Neuronal stem cell (in vitro differentiated cells): Measurements from ENCODE around the gene TGM6. TPM values are rescaled to one million over a fixed set of nuclear protein-coding genes. Genes with fewer than 3 reads are reported as not detected.

Source experiments
- DNase-seq: peaks from one replicate; pipeline ENCODE4 v3.0.0-alpha.2; 2013; ENCODE audit warnings: low spot score
- H2AFZ ChIP-seq: one replicate; pipeline ENCODE4 v1.6.1; 2013; ENCODE audit warnings: mild to moderate bottlenecking, low read length, inconsistent platforms
- H2AK5ac ChIP-seq: 2 replicates; pipeline ENCODE4 v1.6.1; 2013; ENCODE audit warnings: low read depth, mild to moderate bottlenecking, inconsistent platforms, low read length, moderate library complexity, mixed read lengths
- H2BK120ac ChIP-seq: 2 replicates; pipeline ENCODE4 v1.6.1; 2013; ENCODE audit warnings: low read depth, mild to moderate bottlenecking, inconsistent platforms, low read length, moderate library complexity, mixed read lengths
- H2BK12ac ChIP-seq: one replicate; pipeline ENCODE4 v1.6.1; 2013; ENCODE audit warnings: low read length, inconsistent platforms
- H2BK15ac ChIP-seq: 2 replicates; pipeline ENCODE4 v1.6.1; 2013; ENCODE audit warnings: mild to moderate bottlenecking, low read length, inconsistent platforms, mixed read lengths
- H2BK5ac ChIP-seq: one replicate; pipeline ENCODE4 v1.6.1; 2013; ENCODE audit warnings: inconsistent platforms, mild to moderate bottlenecking, low read length, moderate library complexity
- H3K14ac ChIP-seq: one replicate; pipeline ENCODE4 v1.6.1; 2013; ENCODE audit warnings: low read length, inconsistent platforms
- H3K18ac ChIP-seq: 2 replicates; pipeline ENCODE4 v1.6.1; 2013; ENCODE audit warnings: low read length, inconsistent platforms
- H3K23ac ChIP-seq: 2 replicates; pipeline ENCODE4 v1.6.1; 2013; ENCODE audit warnings: low read depth, mild to moderate bottlenecking, mixed read lengths, low read length, inconsistent platforms; ENCODE audit not compliant: poor library complexity
- H3K27ac ChIP-seq: replicated peaks from 3 replicates; pipeline ENCODE4 v1.5.1; 2013; ENCODE audit warnings: low read length, inconsistent platforms
- H3K27me3 ChIP-seq, 3 experiments: 2 replicates each; pipeline ENCODE4 v1.6.1; 2013; ENCODE audit warnings: low read length in 3 of 3, mild to moderate bottlenecking in 2 of 3, inconsistent platforms in 1 of 3, low read depth in 1 of 3, mixed read lengths in 1 of 3, moderate library complexity in 1 of 3; ENCODE audit not compliant: control insufficient read depth in 3 of 3, insufficient read depth in 3 of 3
- H3K36me3 ChIP-seq, 2 donors: replicated peaks in 1 of 2; 2 replicates each; pipeline ENCODE4 v1.6.1; 2013; ENCODE audit warnings: low read length in 2 of 2; ENCODE audit not compliant: control insufficient read depth in 2 of 2, insufficient read depth in 2 of 2
- H3K4ac ChIP-seq: 2 replicates; pipeline ENCODE4 v1.6.1; 2013; ENCODE audit warnings: inconsistent platforms, mild to moderate bottlenecking, low read length, moderate library complexity
- H3K4me1 ChIP-seq, 2 donors: 1 replicate in 1 of 2; 2 replicates in 1 of 2; pipeline ENCODE4 v1.6.1; 2013; ENCODE audit warnings: low read length in 2 of 2, low read depth in 1 of 2; ENCODE audit not compliant: control insufficient read depth in 2 of 2, insufficient read depth in 1 of 2
- H3K4me2 ChIP-seq: one replicate; pipeline ENCODE4 v1.6.1; 2013; ENCODE audit warnings: mild to moderate bottlenecking, low read length, inconsistent platforms; ENCODE audit not compliant: insufficient read depth, poor library complexity, severe bottlenecking
- H3K4me3 ChIP-seq, 2 donors: 2 replicates each; pipeline ENCODE4 v1.5.1; 2013; ENCODE audit warnings: low read length in 2 of 2, mild to moderate bottlenecking in 2 of 2, inconsistent platforms in 1 of 2, moderate library complexity in 1 of 2
- H3K79me1 ChIP-seq: one replicate; pipeline ENCODE4 v1.6.1; 2013; ENCODE audit warnings: low read depth, mild to moderate bottlenecking, inconsistent platforms, low read length, moderate library complexity
- H3K9ac ChIP-seq: one replicate; pipeline ENCODE4 v1.6.1; 2013; ENCODE audit warnings: mild to moderate bottlenecking, low read depth, low read length, inconsistent platforms; ENCODE audit not compliant: poor library complexity
- H3K9me3 ChIP-seq, 2 donors: replicated peaks in 1 of 2; 2 replicates each; pipeline versions ENCODE3 to v1.6.1; 2013; ENCODE audit warnings: low read length in 2 of 2, mild to moderate bottlenecking in 2 of 2, inconsistent platforms in 1 of 2, low read depth in 1 of 2, mixed read lengths in 1 of 2, moderate library complexity in 1 of 2; ENCODE audit not compliant: control insufficient read depth in 2 of 2, insufficient read depth in 1 of 2
- H4K8ac ChIP-seq: one replicate; pipeline ENCODE4 v1.6.1; 2013; ENCODE audit warnings: low read depth, mild to moderate bottlenecking, inconsistent platforms, low read length, moderate library complexity
- H4K91ac ChIP-seq: one replicate; pipeline ENCODE4 v1.6.1; 2013; ENCODE audit warnings: low read length, low read depth, mild to moderate bottlenecking, inconsistent platforms; ENCODE audit not compliant: poor library complexity
- WGBS, 2 donors: extraction: QIAGEN DNeasy Blood & Tissue Kit; methylation state at CpG; one replicate each; pipeline ENCODE4 v1.1.7; 2013; ENCODE audit warnings: missing lambda C conversion rate in 2 of 2, mixed read lengths in 1 of 2; ENCODE audit not compliant: insufficient read length in 2 of 2, insufficient replicate concordance in 1 of 2; ENCODE audit errors: extremely low coverage in 2 of 2; 5-methylcytosine and 5-hydroxymethylcytosine counted together
- polyA plus RNA-seq, 2 experiments: library from polyadenylated mRNA; stranded (reverse); fragments of 200-250 nt; gene quantifications; one replicate each; pipeline ENCODE4 v1.2.3, GENCODE V29; 2013

TGM6 gene
- polyA plus RNA-seq (2013, experiment 1 of 2): not detected
- polyA plus RNA-seq (2013, experiment 2 of 2): not detected

GRCh38 chr20:2380601-2381000 lies at the start of gene TGM6:
Gene TGM6 (plus strand): TSS chr20:2380901. CDS start chr20:2380969, 68 bp downstream.
- Histone ChIP-seq H3K9ac (no peak within 1 kb of the TSS), H2AFZ (no peak within 1 kb of the TSS), H3K4me3 (no peak within 1 kb of the TSS), H2AK5ac (no peak within 1 kb of the TSS), H3K14ac (no peak within 1 kb of the TSS), H4K91ac (no peak within 1 kb of the TSS), H3K4me1 (peaks cover 0 to 8% of the 10 kb centered on the region in 2 donors), H2BK120ac (no peak within 1 kb of the TSS), H2BK5ac (no peak within 1 kb of the TSS), H3K27me3 (no peaks in the 10 kb centered on the region), H3K18ac (no peak within 1 kb of the TSS), H3K79me1 (no peaks in the 10 kb centered on the region), H4K8ac (peak within 1 kb of the TSS; percentile 78), H3K4me2 (no peak within 1 kb of the TSS), H2BK15ac (no peak within 1 kb of the TSS), H3K27ac (no peak within 1 kb of the TSS), H3K36me3 (no peaks in the 10 kb centered on the region), H3K4ac (no peak within 1 kb of the TSS), H3K9me3 (no peaks in the 10 kb centered on the region), H3K23ac (no peak within 1 kb of the TSS), H2BK12ac (no peak within 1 kb of the TSS)
- no CpG with 5 or more reads among the region's 10 CpGs for WGBS, 2 donors
- no peak for DNase-seq

GRCh38 chr20:2331106-2331505 lies 49.6 kb upstream of the TGM6 start:
- peaks cover 0 to 29% (median 0%) of the 10 kb centered on the region in 3 experiments for H3K27me3 ChIP-seq
- H3K9me3 ChIP-seq: no peaks in the 10 kb centered on the region
- WGBS, 2 donors: no CpG with 5 or more reads among the region's 5 CpGs

GRCh38 chr20:2331901-2332565 lies 48.7 kb upstream of the TGM6 start:
- H3K36me3 ChIP-seq: no peaks in the 10 kb centered on the region
- H3K27me3 ChIP-seq: peaks cover 0 to 29% (median 0%) of the 10 kb centered on the region in 3 experiments
- no peak overlapping the region for H2AFZ ChIP-seq
- H4K91ac ChIP-seq: no peak overlapping the region
- no peak overlapping the region for H4K8ac ChIP-seq
- H3K9me3 ChIP-seq: no peaks in the 10 kb centered on the region
- no peak overlapping the region for H3K27ac ChIP-seq
- no peak overlapping the region for H2AK5ac ChIP-seq
- no peak overlapping the region for H3K9ac ChIP-seq
- no peak overlapping the region for H2BK120ac ChIP-seq
- peak overlapping the region in 1 of 2 donors; percentile 13 for H3K4me3 ChIP-seq
- H3K4me1 ChIP-seq: no peaks in the 10 kb centered on the region
- H3K4ac ChIP-seq: no peak overlapping the region
- H3K79me1 ChIP-seq: no peaks in the 10 kb centered on the region
- no peak overlapping the region for H3K18ac ChIP-seq
- H3K4me2 ChIP-seq: no peak overlapping the region
- no peak overlapping the region for H3K23ac ChIP-seq
- no peak for DNase-seq
- H2BK15ac ChIP-seq: no peak overlapping the region
- no CpG with 5 or more reads among the region's 17 CpGs for WGBS, 2 donors
- H3K14ac ChIP-seq: no peak overlapping the region
- H2BK12ac ChIP-seq: no peak overlapping the region
- no peak overlapping the region for H2BK5ac ChIP-seq

More at GRCh38 chr20:2331106-2331505, 49.6 kb upstream of the TGM6 start:
- no peak overlapping the region for H2AFZ ChIP-seq
- DNase-seq: no peak
- H2BK120ac ChIP-seq: no peak overlapping the region
- H3K4ac ChIP-seq: no peak overlapping the region
- no peaks in the 10 kb centered on the region for H3K36me3 ChIP-seq
- H3K18ac ChIP-seq: no peak overlapping the region
- H3K23ac ChIP-seq: no peak overlapping the region
- no peak overlapping the region for H2BK15ac ChIP-seq
- H2BK5ac ChIP-seq: no peak overlapping the region
- H3K9ac ChIP-seq: no peak overlapping the region
- H2BK12ac ChIP-seq: no peak overlapping the region
- H4K91ac ChIP-seq: no peak overlapping the region
- H3K27ac ChIP-seq: no peak overlapping the region
- no peak overlapping the region for H3K14ac ChIP-seq
- no peak overlapping the region for H4K8ac ChIP-seq
- no peak overlapping the region for H2AK5ac ChIP-seq
- H3K4me1 ChIP-seq: no peaks in the 10 kb centered on the region
- no peak overlapping the region for H3K4me2 ChIP-seq
- no peak overlapping the region for H3K4me3 ChIP-seq
- no peaks in the 10 kb centered on the region for H3K79me1 ChIP-seq

GRCh38 chr20:2332711-2333110 lies 48.0 kb upstream of the TGM6 start:
- H2AFZ ChIP-seq: no peak overlapping the region
- no peak overlapping the region for H3K23ac ChIP-seq
- H3K27ac ChIP-seq: no peak overlapping the region
- H3K9me3 ChIP-seq: no peaks in the 10 kb centered on the region
- no peak overlapping the region for H3K18ac ChIP-seq
- no CpG with 5 or more reads among the region's 4 CpGs for WGBS, 2 donors
- H3K4ac ChIP-seq: no peak overlapping the region
- no peak overlapping the region for H2BK120ac ChIP-seq
- no peaks in the 10 kb centered on the region for H3K36me3 ChIP-seq
- no peak for DNase-seq
- no peak overlapping the region for H3K4me2 ChIP-seq
- no peaks in the 10 kb centered on the region for H3K4me1 ChIP-seq
- H4K8ac ChIP-seq: no peak overlapping the region
- no peaks in the 10 kb centered on the region for H3K79me1 ChIP-seq
- no peak overlapping the region for H3K14ac ChIP-seq
- H2BK12ac ChIP-seq: no peak overlapping the region
- no peak overlapping the region for H3K4me3 ChIP-seq
- H3K27me3 ChIP-seq: peaks cover 0 to 29% (median 0%) of the 10 kb centered on the region in 3 experiments
- H4K91ac ChIP-seq: no peak overlapping the region
- no peak overlapping the region for H2BK5ac ChIP-seq
- H2BK15ac ChIP-seq: no peak overlapping the region
- H2AK5ac ChIP-seq: no peak overlapping the region
- no peak overlapping the region for H3K9ac ChIP-seq
